Medulla oblongata (tissue), 1 donor: Measurements from ENCODE around the gene CCDC17.

ENCODE experiments used
- DNase-seq: peaks from one replicate; pipeline ENCODE4 v3.0.0-alpha.2; 2015; ENCODE audit errors: extremely low spot score

Gene CCDC17

DNA sequence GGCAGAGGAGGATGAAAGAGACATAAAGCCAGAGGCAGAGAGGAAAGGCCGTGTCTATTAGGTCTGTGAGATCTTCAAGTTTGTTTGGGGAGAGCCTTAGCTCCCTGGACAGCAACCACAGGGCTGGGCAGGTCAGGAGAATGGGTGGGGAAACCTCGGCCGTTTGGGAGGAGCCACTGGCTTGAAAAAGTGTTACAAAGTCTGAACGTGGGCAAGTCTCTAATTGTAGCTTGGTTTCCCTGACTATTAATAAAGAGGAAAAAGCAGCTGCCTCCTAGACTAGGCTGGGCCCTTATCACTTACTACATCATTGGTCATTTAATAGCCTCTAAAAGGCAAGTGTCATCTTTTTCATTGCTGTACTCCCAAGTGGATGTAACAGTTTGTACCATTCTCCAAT, at the start of gene CCDC17:
Gene CCDC17 (minus strand): TSS at position 83 of the 400 bp plus-strand sequence. CDS start 145 bp downstream, outside the sequence.
- DNase-seq: no peak

DNA sequence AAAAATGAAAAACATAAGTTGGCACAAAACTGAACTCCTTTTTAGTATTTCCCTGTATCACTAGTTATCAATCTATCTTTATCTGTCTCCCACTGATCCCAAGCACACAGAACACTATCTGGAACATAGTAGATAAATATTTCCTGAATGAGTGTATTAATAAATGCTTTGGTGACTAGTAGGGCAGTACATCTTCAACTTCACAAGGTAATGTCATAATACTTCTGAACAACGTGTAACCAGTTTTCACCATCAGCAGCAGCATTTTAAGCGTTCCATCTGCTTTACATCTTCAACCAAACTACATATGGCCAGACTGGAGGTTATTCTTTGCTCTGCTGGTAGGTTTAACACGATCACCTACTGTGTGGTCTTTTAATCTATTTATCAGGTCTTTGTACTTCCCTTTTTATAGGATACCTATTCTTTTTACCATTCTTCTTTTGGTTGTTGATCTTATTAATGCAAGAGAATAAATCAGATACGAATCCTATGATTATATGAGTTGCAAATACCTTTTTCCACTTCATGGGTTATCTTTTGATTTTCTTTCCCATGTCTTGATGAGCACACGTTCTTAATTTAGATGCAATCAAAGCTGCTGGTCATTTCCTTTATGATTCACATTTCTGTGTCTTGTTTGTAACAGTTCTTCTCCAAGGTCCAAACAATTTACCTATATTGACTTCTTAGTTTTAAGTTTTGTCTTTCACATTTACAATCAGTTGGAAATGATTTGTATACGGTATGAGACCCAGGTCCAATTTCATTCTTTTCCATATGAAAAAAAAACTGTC, 46.2 kb upstream of the CCDC17 start:
- no peak for DNase-seq

DNA sequence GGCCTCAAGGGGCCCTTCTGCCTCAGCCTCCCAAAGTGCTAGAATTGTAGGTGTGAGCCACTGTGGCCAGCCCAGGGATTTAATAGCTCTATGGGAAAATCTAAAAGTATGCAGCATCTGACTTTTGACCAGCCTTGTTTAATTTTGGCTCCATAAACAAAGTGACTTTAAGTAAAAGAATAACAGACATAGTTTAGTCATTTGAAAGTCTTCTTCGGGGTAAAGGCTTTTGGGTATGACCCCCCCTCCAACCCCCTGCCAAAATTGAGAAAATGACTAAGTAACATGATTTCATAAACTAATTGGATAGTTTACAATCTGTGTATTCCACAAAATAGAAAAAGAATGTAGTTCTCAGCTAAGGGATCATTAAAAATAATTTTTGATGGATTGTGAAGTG, 45.5 kb upstream of the CCDC17 start:
- no peak for DNase-seq

DNA sequence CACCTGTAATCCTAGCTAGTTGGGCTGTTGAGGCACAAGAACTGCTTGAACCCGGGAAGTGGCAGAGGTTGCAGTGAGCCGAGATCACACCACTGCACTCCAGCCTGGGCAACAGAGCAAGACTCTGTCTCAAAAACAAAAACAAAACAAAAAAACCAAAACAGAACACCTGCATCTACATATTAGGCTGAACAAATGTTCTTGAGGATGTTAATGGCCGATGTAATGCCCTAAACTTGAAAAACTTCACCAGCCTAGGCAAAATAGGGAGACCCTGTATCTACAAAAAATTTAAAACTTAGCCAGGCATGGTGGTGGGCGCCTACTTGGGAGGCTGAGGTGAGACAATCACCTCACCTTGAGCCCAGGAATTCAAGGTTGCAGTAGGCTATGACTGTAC, 44.7 kb upstream of the CCDC17 start:
- DNase-seq: no peak

DNA sequence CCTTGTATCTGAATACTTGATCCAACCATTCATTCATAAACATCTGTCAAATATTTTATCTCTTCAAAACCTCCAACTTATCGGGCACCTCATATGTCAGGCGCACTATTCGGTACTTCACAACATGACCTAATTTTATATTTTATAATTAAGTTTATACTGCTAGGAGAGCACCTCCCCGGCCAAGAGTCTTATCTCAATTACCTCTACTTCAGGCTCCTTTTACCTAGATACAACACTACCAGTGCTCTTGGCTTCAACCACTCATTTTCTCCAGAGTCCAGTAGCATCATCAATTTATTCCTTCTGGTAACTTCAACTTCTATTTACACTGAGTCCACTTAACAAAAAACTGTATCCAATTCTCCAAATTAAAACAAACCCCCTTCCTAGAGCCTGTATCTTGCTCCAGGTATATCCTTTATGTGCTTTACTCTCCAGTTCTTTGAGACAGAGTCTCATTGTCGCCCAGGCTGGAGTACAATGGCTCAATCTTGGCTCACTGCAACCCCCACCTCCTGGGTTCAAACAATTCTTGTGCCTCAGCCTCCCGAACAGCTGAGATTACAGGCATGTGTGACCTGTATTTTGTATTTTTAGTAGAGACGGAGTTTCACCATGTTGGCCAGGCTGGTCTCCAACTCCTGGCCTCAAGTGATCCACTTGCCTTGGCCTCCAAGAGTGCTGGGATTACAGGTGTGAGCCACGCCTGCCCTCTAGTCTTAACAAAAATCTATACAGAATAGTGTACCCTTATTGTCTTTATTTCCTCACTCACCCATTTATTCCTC, 43.7 kb upstream of the CCDC17 start:
- no peak for DNase-seq

DNA sequence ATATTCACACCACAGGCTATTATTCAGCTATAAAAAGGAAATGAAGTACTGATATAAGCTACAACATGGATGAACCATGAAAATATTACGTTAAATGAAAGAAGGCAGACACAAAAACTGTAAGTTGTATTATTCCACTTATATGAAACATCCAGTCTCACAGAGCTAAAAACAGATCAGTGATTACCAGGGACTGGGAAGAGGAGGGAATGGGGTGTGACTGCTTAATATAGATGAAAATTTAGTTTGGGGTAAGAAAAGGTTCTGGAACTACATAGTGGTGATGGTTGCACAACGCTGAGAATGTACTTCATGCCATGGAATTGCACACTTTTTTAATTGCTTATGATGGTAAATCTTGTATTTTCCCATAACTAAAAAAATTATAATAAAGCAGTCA, 43.0 kb upstream of the CCDC17 start:
- DNase-seq: no peak

DNA sequence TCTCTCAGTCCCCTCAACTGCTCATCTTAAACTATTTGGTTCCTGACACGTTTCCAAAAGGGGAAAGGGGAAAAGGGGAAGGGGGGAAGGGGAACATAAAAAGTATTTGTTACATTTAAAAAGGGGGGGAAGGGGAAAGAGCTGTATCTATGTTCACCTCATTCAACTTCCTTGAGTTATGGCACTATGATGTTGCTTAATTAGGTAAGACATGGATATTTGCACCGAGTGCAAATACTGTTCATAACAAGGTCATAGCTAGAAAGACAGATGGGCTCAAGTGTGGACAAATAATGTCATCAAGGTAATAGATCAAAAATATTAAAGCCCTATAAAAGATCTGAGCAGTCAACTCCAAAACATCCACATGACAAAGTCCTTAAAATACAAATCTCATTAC, 36.5 kb upstream of the CCDC17 start:
- no peak for DNase-seq

DNA sequence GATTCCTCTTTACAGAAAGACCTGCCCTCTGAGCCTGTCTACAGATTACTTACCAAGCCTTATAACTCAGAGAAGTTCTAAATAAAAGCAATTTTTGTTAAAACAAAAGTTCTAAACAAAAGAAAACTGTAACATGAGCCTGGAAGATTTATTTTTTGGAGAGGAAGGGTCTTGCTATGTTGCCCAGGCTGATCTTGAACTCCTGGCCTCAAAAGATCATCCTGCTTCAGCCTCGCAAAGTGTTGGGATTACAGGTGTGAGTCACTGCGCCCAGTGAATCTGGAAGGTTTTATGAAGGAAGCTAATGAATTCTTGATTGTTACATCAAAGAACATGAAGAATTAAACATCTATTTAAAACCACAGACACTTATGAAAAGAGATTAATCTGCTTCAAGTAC, 35.4 kb upstream of the CCDC17 start:
- DNase-seq: no peak

DNA sequence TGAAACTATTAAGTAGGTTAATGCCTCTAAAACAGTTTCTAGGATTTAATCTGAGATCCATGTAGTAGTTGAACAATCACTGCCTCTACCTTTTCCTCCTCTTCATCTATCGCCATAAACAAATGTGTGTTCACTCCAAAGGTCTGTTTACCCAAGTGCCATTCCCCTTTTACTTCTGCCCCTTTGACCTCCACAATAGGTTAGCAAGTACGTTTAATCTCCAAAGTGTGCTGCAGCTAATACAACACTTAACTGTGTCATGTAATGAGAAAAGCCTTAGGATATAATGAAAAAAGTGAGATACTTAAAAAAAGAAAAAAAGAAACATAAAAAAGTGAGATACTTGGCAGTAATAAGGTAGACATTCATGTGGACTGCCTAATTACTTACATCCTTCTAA, 34.3 kb upstream of the CCDC17 start:
- DNase-seq: no peak

DNA sequence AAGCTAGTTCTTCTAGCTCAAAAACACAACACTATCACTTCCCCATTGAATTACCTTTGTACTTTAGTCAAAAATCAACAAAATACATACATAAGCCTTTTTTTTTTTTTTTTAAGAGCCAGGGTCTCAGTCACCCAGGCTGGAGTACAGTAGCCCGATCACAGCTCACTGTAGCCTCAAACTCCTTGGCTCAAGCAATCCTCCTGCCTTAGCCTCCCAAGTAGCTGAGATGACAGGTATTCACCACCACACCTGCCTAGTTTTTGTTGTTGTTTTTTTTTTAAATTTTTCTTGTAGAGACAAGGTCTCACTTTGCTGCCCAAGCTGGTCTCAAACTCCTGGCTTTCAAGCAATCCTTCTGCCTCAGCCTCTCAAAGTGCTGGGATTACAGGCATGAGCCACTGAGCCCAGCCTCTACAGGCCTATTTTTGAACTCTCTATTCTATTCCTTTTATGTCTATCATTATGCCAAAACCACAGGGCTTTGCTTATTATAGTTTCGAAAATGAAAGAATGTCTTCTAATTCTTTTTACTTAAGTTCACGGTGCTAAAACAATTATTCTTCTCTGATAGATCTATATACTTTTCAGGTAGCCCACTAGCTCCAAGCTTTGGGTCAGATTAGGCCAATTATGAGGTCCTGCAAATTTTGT, 32.8 kb upstream of the CCDC17 start:
- DNase-seq: no peak

DNA sequence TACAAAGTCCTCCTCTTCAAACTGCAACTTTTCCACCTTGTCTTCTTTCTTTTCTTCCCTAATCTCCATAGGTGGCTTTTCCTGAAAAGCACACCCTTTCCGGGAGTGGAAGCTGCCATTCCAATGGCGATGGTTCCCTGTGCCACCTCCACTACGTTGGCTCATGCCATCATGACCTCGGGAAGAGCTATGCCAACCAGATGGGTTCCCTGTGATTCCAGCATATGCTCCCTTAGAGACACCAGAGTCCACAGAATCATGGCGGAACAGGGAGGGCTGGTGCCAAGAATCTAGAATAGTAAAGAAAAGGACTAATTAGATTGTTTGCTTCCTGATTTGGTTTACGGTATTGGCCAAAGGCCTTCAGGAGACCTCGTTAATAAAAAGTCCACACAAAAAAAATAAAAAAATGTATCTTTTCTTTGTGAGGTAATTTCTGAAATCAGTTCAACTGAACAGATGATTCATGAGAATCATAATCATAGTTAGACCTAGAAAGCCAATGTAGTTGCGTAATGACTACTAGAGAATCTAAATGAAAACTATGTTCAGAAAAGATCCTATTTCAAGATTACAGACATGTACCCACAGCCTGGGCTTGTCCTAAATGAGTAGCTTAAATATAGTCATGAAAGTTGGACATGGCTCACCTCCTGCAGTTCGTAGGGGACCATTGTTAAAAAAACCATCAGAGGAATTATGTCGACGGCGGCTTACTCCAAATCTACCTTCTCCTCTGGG, 30.9 kb upstream of the CCDC17 start:
- no peak for DNase-seq

DNA sequence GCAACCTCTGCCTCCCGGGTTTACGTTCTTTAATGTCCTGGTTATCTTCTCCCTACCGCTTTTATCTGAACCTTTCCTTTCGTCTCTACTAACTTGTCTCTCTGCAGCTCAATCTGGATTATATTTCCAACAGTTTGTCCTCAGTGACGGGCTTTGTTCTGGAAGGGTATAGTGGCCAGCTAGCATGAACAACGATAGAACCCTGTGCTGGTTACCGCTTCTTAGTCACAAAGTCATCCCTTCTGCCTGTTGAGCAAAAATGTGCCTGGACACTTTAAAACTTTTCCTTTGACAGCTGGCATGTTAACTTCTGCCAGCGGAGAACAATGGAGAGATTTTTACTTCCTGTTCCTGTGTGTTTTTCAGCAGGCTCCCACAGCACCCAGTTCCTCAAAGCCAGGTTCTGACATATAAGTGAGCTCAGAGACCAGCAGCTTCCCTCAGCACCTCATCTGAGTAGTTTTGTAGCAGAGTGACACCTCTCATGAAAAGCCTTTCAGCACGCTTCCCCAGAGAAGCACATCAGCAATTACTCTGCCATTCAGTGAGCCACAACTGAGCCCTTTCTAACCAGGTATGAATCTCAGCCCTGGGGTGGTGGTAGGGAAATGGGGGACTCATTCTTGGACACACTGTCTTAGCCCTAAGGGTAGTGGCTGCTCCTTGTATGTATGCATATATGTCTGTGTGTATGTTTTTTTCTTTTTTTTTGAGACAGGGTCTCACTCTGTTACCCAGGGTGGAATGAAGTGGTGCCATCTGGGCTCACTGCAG, 23.6 kb upstream of the CCDC17 start:
- peak; percentile 43 for DNase-seq

DNA sequence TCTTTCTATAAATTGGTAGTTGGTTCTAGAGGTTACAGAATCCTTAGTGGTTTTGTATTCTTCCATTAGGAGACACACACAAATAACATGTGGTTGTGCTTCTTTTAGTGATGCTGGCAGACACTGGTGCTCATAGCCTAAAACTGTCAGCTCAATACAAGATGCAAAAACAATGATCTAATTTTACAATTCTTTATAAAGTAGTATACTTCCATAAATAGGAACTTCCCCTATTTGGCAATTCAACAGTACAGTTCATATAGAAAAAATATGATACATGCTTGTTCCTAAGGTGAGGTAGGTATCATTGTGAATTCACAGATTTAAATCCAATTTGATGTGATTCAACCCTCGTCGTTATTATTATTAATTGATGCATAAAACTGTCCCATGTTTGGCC, 20.8 kb upstream of the CCDC17 start:
- no peak for DNase-seq

DNA sequence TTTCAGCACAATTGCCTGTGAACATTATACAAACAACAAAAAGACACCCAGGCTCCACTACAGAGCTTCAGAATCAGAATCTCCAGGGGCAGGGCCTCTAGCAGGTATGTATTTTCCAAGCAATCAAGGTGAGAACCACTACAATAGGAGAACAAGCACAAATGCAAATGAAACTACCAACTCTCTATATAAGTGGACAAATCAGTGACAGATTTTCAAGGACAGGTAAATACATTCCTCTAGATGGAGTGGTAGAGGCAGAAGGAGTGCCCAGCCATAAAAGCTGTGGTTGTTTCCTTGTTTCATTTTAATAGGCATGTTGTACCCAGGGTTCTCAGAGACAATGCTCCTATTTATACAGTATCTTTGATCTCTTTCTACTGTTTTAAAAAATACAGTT, 20.1 kb upstream of the CCDC17 start:
- DNase-seq: peak; percentile 37

DNA sequence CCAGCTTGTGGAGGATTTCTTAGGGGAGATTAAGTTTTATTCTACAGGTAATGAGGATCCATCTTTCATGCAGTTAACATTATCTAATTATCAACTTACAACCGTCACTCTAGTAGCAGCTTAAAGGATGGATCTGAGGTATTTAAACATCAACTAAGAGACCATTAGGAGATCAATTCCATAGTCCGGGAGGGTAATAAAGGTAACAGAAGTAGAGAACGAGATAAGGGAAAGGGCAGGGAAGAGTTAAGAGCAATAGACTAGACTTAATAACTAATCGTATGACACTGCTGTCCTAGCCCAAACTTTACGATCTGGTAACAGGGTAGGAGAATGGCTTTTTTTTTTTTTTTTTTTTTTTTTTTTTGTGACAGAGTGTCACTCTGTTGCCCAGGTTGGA, 19.5 kb upstream of the CCDC17 start:
- no peak for DNase-seq

DNA sequence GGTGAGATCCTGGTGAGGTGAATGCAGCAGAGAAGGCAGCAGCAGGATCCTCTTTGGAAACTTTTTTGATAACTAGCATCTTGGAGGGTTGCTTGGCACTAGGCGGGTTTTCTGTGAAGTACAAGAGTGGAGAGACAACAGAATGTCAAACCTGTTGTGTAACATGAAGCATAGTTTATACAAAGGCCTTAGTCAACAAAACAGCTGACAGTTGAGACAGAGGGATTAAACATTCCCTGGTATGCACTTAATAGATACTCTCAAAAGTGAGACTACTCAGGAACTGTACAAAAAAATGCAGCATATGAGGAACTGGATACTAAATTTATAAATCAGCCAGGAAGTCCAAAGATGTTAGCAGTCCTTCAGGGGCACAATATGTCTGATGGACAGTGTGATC, 16.4 kb upstream of the CCDC17 start:
- no peak for DNase-seq

DNA sequence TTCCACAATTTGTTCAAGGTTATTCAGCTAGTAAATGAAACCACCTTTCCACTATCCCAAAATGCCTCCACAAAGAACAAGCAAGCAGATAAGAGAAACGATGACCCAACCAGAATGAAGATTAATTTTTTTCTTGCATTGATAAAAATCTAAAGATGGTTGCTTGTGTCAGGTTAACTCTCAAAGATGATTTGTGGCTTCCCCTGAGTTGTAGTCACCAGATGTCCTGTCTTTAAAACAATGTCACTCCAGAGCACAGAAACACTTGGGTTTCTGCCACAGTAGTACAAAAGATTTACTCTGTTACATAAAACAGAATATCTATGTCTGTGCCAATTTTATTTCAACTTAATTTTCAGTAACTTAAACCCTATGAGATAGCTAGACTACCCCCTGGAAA, 11.4 kb upstream of the CCDC17 start:
- DNase-seq: peak; percentile 40

DNA sequence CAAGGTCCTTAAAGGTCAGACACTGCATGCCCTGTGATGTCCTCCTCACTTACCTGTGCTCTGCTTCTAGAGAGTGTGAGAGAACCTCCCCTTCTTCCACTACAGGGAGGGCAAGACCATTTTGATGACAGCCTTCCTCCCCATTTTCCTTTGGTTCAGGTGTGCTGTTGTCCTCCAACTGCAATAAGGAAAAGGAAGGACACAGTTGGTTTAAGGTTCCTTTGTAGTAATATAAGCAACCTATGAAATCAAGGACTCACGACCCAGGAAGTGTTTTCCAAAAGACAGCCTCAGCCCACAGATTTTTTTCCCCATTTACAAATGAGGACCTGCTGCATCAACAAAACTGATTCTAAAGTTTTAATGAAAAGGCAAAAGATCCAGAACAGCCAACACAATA, 6.6 kb upstream of the CCDC17 start:
- no peak for DNase-seq

DNA sequence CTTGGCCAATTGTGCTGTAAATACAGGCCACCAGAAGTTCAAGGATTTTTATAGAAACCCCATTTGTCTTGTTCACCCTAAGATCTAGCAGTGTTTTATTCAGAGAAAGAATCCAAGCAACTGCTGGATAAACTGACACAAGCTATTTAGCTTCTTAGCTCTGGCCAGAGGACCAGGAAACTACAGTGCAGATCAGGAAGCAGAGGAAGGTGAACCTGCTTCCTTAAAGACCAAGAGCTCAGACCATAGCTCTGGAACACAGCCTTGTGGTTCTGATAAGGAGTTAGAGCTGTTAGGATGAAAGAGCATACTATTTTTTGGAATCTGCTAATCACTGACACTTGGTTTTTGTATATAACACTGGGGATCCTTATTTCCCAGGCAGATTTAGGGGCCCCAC, 5.2 kb upstream of the CCDC17 start:
- no peak for DNase-seq

DNA sequence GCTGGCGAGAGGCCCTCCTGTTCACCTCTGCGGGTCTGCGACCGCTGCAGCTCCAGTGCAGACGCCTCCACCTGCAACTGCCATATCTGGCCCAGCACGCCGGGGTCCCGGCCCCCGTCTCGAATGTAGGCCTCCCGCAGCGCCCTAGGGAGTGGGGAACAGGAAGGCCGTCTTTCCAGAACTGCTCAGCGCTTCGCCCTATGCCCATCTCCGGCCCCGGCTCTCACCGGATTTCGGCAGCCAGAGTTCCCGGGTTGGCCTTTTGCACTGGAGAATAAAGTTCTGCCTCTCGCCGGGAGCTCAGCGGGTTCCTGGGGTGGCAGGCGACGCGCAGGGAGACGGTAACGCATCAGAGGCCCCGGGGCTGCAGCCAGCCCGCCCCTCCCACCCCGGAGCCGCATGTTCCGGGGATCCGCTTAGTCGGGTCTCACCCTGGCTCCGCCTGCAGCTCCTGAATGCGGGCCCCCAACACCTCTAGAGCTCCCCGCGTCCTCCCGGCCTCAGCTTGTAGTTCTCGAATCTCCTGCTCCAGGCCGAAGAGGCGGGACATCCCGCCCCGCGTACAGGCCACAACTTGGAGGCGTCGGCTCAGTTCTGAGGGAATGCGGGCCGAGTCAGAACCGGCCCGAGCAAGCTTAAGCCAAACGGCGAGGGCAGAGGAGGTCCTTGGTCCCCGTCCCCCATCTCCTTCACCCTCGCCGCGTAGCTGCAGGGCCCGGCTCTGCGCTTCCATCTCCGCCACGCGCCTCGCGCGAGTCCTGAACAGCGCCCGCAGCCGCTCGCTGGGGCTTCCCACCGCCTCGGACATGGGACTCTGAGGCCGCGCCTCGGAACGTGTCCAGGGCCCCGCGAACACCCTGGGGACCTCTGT, 1.1 kb downstream of the CCDC17 start:
- DNase-seq: no peak
